Parathyroid adenoma (tissue), 2 donors: ENCODE measurements around the gene GLP1R.

ENCODE experiments used
- H2AFZ ChIP-seq: fragments of 300-600 bp; sonication (generic); one replicate; pipeline ENCODE4 v1.7.0; 2017; ENCODE audit warnings: antibody characterized with exemption, mild to moderate bottlenecking
- H3K27ac ChIP-seq: fragments of 300-600 bp; sonication (generic); one replicate; pipeline ENCODE4 v1.7.0; 2017
- H3K27me3 ChIP-seq: fragments of 300-600 bp; sonication (generic); one replicate; pipeline ENCODE4 v1.7.0; 2017; ENCODE audit warnings: low read length; ENCODE audit not compliant: control insufficient read depth, insufficient read depth
- H3K36me3 ChIP-seq: fragments of 300-600 bp; sonication (generic); one replicate; pipeline ENCODE4 v1.7.0; 2017; ENCODE audit warnings: low read length; ENCODE audit not compliant: control insufficient read depth, insufficient read depth
- H3K4me1 ChIP-seq: fragments of 300-600 bp; sonication (generic); one replicate; pipeline ENCODE4 v1.7.0; 2017; ENCODE audit warnings: control low read depth
- H3K4me2 ChIP-seq: fragments of 300-600 bp; sonication (generic); one replicate; pipeline ENCODE4 v1.7.0; 2017; ENCODE audit warnings: low read length
- H3K4me3 ChIP-seq: fragments of 300-600 bp; sonication (generic); one replicate; pipeline ENCODE4 v1.7.0; 2017; ENCODE audit warnings: low read depth, low read length
- H3K79me2 ChIP-seq: fragments of 300-600 bp; sonication (generic); one replicate; pipeline ENCODE4 v1.7.0; 2017; ENCODE audit warnings: control low read depth
- H3K9ac ChIP-seq: fragments of 300-600 bp; sonication (generic); one replicate; pipeline ENCODE4 v1.7.0; 2017; ENCODE audit warnings: mild to moderate bottlenecking
- H3K9me3 ChIP-seq: fragments of 300-600 bp; sonication (generic); one replicate; pipeline ENCODE4 v1.7.0; 2017; ENCODE audit warnings: low read length; ENCODE audit not compliant: control insufficient read depth
- TF ChIP-seq, protein P1 (sequence below): fragments of 300-600 bp; sonication (generic); IDR thresholded peaks from one replicate; pipeline ENCODE4 v1.7.0; 2017; ENCODE audit warnings: antibody characterized with exemption, mild to moderate bottlenecking
- donor health status: primary hyperparathyroidism.

Gene GLP1R

DNA sequence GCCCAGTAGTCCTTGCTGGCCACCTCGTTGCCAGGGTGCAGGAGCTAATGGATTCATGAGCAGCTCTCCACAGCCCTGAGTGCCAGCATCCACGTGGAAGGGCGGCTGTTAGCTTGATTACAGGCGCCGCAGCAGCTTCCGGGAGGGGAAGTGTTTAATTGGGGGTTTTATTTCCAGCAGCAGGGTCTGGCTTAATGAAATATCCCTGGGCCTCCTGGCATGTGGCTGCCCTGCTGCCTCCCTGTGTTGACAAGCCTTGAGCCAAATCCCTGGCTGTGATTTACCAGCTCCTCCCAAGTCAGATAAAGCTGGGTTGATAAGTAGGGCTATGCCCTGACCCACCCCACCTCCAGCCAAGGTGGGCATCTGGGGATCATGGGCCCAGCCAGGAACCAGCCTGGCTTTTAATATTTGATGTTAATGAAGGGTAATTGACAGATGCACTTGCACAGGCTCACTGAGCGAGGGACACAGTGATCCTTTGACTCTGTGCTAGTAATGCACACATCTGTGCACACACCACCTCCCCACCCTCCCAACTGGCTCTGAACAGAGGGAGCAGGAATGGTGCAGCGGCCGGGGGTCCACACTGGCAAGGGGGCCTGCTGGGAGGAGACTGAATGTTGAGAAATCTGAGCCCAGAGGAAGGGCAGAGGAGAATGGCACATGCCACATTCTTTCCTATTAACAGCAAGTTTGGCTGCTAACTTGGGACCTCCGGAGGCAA is 13.6 kb downstream of the GLP1R start:
- H3K79me2 ChIP-seq, result no peaks in the 10 kb centered on the region
- H3K27me3 ChIP-seq, result no peaks in the 10 kb centered on the region
- no peaks in the 10 kb centered on the region for H3K4me1 ChIP-seq
- H3K9ac ChIP-seq, result no peak overlapping the region
- H3K4me3 ChIP-seq, result no peak overlapping the region
- no peaks in the 10 kb centered on the region for H3K36me3 ChIP-seq
- H3K9me3 ChIP-seq, result no peaks in the 10 kb centered on the region
- no peak overlapping the region for H3K27ac ChIP-seq
- H3K4me2 ChIP-seq, result no peak overlapping the region
- no peak overlapping the region for H2AFZ ChIP-seq
- TF ChIP-seq, protein P1, sequence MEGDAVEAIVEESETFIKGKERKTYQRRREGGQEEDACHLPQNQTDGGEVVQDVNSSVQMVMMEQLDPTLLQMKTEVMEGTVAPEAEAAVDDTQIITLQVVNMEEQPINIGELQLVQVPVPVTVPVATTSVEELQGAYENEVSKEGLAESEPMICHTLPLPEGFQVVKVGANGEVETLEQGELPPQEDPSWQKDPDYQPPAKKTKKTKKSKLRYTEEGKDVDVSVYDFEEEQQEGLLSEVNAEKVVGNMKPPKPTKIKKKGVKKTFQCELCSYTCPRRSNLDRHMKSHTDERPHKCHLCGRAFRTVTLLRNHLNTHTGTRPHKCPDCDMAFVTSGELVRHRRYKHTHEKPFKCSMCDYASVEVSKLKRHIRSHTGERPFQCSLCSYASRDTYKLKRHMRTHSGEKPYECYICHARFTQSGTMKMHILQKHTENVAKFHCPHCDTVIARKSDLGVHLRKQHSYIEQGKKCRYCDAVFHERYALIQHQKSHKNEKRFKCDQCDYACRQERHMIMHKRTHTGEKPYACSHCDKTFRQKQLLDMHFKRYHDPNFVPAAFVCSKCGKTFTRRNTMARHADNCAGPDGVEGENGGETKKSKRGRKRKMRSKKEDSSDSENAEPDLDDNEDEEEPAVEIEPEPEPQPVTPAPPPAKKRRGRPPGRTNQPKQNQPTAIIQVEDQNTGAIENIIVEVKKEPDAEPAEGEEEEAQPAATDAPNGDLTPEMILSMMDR, result no peak

DNA sequence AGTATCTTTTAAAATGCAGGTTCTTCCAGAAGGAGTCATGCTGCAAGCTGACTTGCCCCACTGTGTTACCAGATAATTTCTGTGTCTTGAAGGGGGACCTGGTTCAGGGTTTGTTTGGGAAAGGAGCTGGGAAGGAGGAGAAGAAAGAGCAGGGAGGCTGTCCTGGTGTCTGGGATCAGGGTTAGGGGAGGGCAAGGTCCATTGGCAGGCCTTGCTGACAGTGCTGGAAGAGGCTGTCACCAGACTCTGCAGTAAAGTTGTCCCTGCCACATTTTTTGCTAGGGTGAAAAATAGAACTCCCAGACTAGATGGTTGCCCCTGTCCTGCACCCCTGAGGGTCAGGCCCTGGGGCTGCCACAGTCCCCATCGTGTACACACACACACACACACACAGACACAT is 14.9 kb downstream of the GLP1R start:
- H3K4me1 ChIP-seq, result no peaks in the 10 kb centered on the region
- no peak overlapping the region for H3K4me2 ChIP-seq
- no peak overlapping the region for H3K27ac ChIP-seq
- no peaks in the 10 kb centered on the region for H3K27me3 ChIP-seq
- no peaks in the 10 kb centered on the region for H3K9me3 ChIP-seq
- TF ChIP-seq, protein P1, result no peak
- no peak overlapping the region for H3K4me3 ChIP-seq
- no peak overlapping the region for H3K9ac ChIP-seq
- no peaks in the 10 kb centered on the region for H3K36me3 ChIP-seq
- H3K79me2 ChIP-seq, result no peaks in the 10 kb centered on the region
- H2AFZ ChIP-seq, result no peak overlapping the region

DNA sequence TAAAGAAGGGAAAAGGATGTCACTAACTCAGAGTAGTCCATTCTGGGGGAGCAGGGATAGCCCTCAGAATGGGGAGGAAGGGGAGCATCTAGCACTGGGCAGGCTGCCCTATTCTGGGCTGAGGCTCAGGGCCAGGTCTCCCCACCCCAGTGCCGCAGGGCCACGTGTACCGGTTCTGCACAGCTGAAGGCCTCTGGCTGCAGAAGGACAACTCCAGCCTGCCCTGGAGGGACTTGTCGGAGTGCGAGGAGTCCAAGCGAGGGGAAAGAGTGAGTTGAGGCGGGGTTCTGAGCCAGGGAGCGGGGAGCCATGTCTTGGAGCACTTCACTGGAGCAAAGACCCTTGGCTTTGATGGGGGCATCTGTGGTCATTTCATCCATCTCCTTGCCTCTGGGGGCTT is 17.0 kb downstream of the GLP1R start:
- H3K9me3 ChIP-seq, result no peaks in the 10 kb centered on the region
- H3K79me2 ChIP-seq, result no peaks in the 10 kb centered on the region
- no peaks in the 10 kb centered on the region for H3K4me1 ChIP-seq
- TF ChIP-seq, protein P1, result no peak
- H3K9ac ChIP-seq, result no peak overlapping the region
- no peaks in the 10 kb centered on the region for H3K27me3 ChIP-seq
- H3K36me3 ChIP-seq, result no peaks in the 10 kb centered on the region
- H3K4me3 ChIP-seq, result no peak overlapping the region
- H2AFZ ChIP-seq, result no peak overlapping the region
- H3K4me2 ChIP-seq, result no peak overlapping the region
- no peak overlapping the region for H3K27ac ChIP-seq

DNA sequence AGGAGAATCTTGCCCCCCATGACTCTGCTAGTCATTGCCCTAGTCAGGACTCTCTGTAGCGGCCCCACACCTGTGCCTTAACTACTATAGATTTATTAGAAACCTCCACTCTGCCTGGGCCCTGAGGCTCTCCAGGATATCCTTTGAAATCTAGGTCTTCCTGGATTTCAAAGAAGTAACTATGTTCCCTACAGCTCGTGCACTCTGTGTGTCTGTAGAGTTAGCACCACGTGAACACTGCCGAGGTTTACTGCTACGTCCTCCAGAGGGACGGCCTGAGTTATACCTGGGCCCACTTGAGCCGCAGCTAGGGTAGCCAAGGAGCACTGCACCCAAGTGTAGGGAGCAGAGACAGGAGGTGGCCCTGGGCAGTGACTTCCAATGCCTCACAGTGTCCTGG is 19.8 kb downstream of the GLP1R start:
- Histone ChIP-seq H3K4me3 (no peak overlapping the region), H3K27me3 (no peaks in the 10 kb centered on the region), H3K36me3 (no peaks in the 10 kb centered on the region), H3K9me3 (no peaks in the 10 kb centered on the region), H3K9ac (no peak overlapping the region), H3K79me2 (no peaks in the 10 kb centered on the region), H3K4me1 (no peaks in the 10 kb centered on the region), H3K4me2 (no peak overlapping the region), H2AFZ (no peak overlapping the region), H3K27ac (no peak overlapping the region)
- TF ChIP-seq, protein P1, result no peak

DNA sequence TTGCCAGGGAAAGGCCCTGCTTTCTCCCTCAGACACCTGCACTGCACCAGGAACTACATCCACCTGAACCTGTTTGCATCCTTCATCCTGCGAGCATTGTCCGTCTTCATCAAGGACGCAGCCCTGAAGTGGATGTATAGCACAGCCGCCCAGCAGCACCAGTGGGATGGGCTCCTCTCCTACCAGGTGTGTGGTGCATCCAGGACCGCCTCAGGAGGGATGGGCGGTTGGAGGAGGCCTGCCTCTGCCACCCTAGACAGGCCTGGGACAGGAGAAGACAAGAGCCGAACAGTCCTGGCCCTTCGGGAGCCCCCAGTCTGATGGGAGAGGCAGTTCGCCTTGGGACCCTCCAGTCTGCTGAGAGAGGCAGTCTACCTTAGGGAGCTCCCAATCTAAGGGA is 24.2 kb downstream of the GLP1R start:
- TF ChIP-seq, protein P1, result no peak
- H3K79me2 ChIP-seq, result no peaks in the 10 kb centered on the region
- no peak overlapping the region for H2AFZ ChIP-seq
- no peak overlapping the region for H3K27ac ChIP-seq
- no peak overlapping the region for H3K4me2 ChIP-seq
- H3K36me3 ChIP-seq, result no peaks in the 10 kb centered on the region
- H3K4me3 ChIP-seq, result no peak overlapping the region
- no peaks in the 10 kb centered on the region for H3K27me3 ChIP-seq
- no peaks in the 10 kb centered on the region for H3K4me1 ChIP-seq
- no peak overlapping the region for H3K9ac ChIP-seq
- no peaks in the 10 kb centered on the region for H3K9me3 ChIP-seq
